Activated naive CD4-positive, alpha-beta T cell treated with anti-CD3 and anti-CD28 coated beads for 36 hours (primary cell): ENCODE data around the gene DHRS2. TPM values are rescaled to one million over a fixed set of nuclear protein-coding genes. Genes with fewer than 3 reads are reported as not detected.

Source experiments
- CTCF ChIA-PET: fragments of 350-600 bp; sonication (Branson Sonifier 250); formaldehyde crosslinking; loops from one replicate; lab custom pipeline; 2021; ENCODE audit warnings: antibody characterized with exemption; lab: Charles Lee
- DNase-seq: peaks from one replicate; pipeline ENCODE4 v3.0.0-alpha.2; 2020
- H3K27ac Mint-ChIP-seq: one replicate; pipeline ENCODE4 v1.8.0; 2021; ENCODE audit warnings: mild to moderate bottlenecking, mixed read lengths
- H3K27me3 Mint-ChIP-seq: one replicate; pipeline ENCODE4 v1.8.0; 2021; ENCODE audit warnings: low read depth, mixed read lengths
- H3K36me3 Mint-ChIP-seq: one replicate; pipeline ENCODE4 v1.8.0; 2021; ENCODE audit warnings: low read depth, mixed read lengths
- H3K4me1 Mint-ChIP-seq: one replicate; pipeline ENCODE4 v1.8.0; 2021; ENCODE audit warnings: low read depth, mixed read lengths
- H3K4me3 Mint-ChIP-seq: one replicate; pipeline ENCODE4 v1.8.0; 2021; ENCODE audit warnings: mild to moderate bottlenecking, moderate library complexity, mixed read lengths
- H3K9me3 Mint-ChIP-seq: one replicate; pipeline ENCODE4 v1.8.0; 2021; ENCODE audit warnings: mixed read lengths
- intact Hi-C: fragments of 100-400 bp; cut with micrococcal nuclease; formaldehyde crosslinking; loops from one replicate; pipeline ENCODE4 v1.15.1; 2023
- total RNA-seq, 2 experiments: library from RNA; stranded (reverse); gene quantifications; one replicate each; pipeline ENCODE4 v1.2.3, GENCODE V29; 2021

Gene DHRS2
- total RNA-seq, 2 experiments from 2014 or later, result 0.17 to 0.26 TPM

GRCh38 chr14:23645812-23646647, 9.9 kb downstream of the DHRS2 start:
- intact Hi-C loops, result no loop called here
- DNase-seq, result no peak
- H3K4me1 Mint-ChIP-seq, result no peaks in the 10 kb centered on the region
- no peak overlapping the region for H3K27ac Mint-ChIP-seq
- H3K36me3 Mint-ChIP-seq, result no peaks in the 10 kb centered on the region
- CTCF ChIA-PET, result interaction anchor here (0.6 to 1.8 kb wide), 2 partner anchors 14 kb away, joined by 4 to 11 read pairs; no protein-coding TSS in a partner anchor
- H3K27me3 Mint-ChIP-seq, result no peaks in the 10 kb centered on the region
- no peaks in the 10 kb centered on the region for H3K9me3 Mint-ChIP-seq
- H3K4me3 Mint-ChIP-seq, result no peak overlapping the region

- no peak overlapping the region for H3K4me3 Mint-ChIP-seq
- no peaks in the 10 kb centered on the region for H3K36me3 Mint-ChIP-seq
- no peak for DNase-seq
- intact Hi-C loops, result no loop called here
- no peaks in the 10 kb centered on the region for H3K27me3 Mint-ChIP-seq
- no peak overlapping the region for H3K27ac Mint-ChIP-seq
- CTCF ChIA-PET, result interaction anchor here (0.6 to 1.8 kb wide), 2 partner anchors 13 to 15 kb away, joined by 4 to 11 read pairs; no protein-coding TSS in a partner anchor
- H3K4me1 Mint-ChIP-seq, result no peaks in the 10 kb centered on the region
- no peaks in the 10 kb centered on the region for H3K9me3 Mint-ChIP-seq
Observed at GRCh38 chr14:23646648-23647549, 10.7 kb downstream of the DHRS2 start.

- no peaks in the 10 kb centered on the region for H3K9me3 Mint-ChIP-seq
- H3K27me3 Mint-ChIP-seq, result no peaks in the 10 kb centered on the region
- no peak for DNase-seq
- CTCF ChIA-PET, result interaction anchor here (0.7 kb wide), 1 partner anchor 16 kb away, joined by 3 read pairs; no protein-coding TSS in a partner anchor
- no peaks in the 10 kb centered on the region for H3K36me3 Mint-ChIP-seq
- intact Hi-C loops, result no loop called here
- H3K4me1 Mint-ChIP-seq, result no peaks in the 10 kb centered on the region
- no peak overlapping the region for H3K27ac Mint-ChIP-seq
- H3K4me3 Mint-ChIP-seq, result no peak overlapping the region
Observed at GRCh38 chr14:23647619-23648018, 11.5 kb downstream of the DHRS2 start.

- intact Hi-C loops, result no loop called here
- no peak for DNase-seq
- Mint-ChIP-seq H3K27me3 (no peaks in the 10 kb centered on the region), H3K9me3 (no peaks in the 10 kb centered on the region), H3K27ac (no peak overlapping the region), H3K4me1 (no peaks in the 10 kb centered on the region), H3K36me3 (no peaks in the 10 kb centered on the region), H3K4me3 (no peak overlapping the region)
- CTCF ChIA-PET, result no interaction called here
Observed at GRCh38 chr14:23648764-23649460, 12.7 kb downstream of the DHRS2 start.

GRCh38 chr14:23650506-23650905, 14.3 kb downstream of the DHRS2 start:
- no peaks in the 10 kb centered on the region for H3K27me3 Mint-ChIP-seq
- no peak overlapping the region for H3K4me3 Mint-ChIP-seq
- H3K4me1 Mint-ChIP-seq, result no peaks in the 10 kb centered on the region
- H3K9me3 Mint-ChIP-seq, result no peaks in the 10 kb centered on the region
- H3K36me3 Mint-ChIP-seq, result no peaks in the 10 kb centered on the region
- no peak overlapping the region for H3K27ac Mint-ChIP-seq
- no peak for DNase-seq
- intact Hi-C loops, result no loop called here
- CTCF ChIA-PET, result no interaction called here

GRCh38 chr14:23653051-23653450, 16.9 kb downstream of the DHRS2 start:
- no peaks in the 10 kb centered on the region for H3K27me3 Mint-ChIP-seq
- no peak for DNase-seq
- H3K36me3 Mint-ChIP-seq, result no peaks in the 10 kb centered on the region
- H3K27ac Mint-ChIP-seq, result no peak overlapping the region
- intact Hi-C loops, result no loop called here
- H3K9me3 Mint-ChIP-seq, result no peaks in the 10 kb centered on the region
- no peaks in the 10 kb centered on the region for H3K4me1 Mint-ChIP-seq
- H3K4me3 Mint-ChIP-seq, result no peak overlapping the region
- CTCF ChIA-PET, result interaction anchor here (2.3 kb wide), 1 partner anchor 21 kb away, joined by 9 read pairs; no protein-coding TSS in a partner anchor

- no peaks in the 10 kb centered on the region for H3K27me3 Mint-ChIP-seq
- no peak for DNase-seq
- H3K27ac Mint-ChIP-seq, result no peak overlapping the region
- CTCF ChIA-PET, result interaction anchor here (1.5 to 2.3 kb wide), 2 partner anchors 13 to 22 kb away, joined by 4 to 9 read pairs; no protein-coding TSS in a partner anchor
- no peaks in the 10 kb centered on the region for H3K36me3 Mint-ChIP-seq
- H3K4me3 Mint-ChIP-seq, result no peak overlapping the region
- no peaks in the 10 kb centered on the region for H3K9me3 Mint-ChIP-seq
- intact Hi-C loops, result no loop called here
- no peaks in the 10 kb centered on the region for H3K4me1 Mint-ChIP-seq
Observed at GRCh38 chr14:23654231-23654630, 18.1 kb downstream of the DHRS2 start.

- no peaks in the 10 kb centered on the region for H3K4me1 Mint-ChIP-seq
Observed at GRCh38 chr14:23657959-23658470, 21.9 kb downstream of the DHRS2 start.

GRCh38 chr14:23660290-23661226, 24.4 kb downstream of the DHRS2 start:
- DNase-seq, result no peak
- H3K9me3 Mint-ChIP-seq, result no peaks in the 10 kb centered on the region
- no peak overlapping the region for H3K27ac Mint-ChIP-seq
- no peaks in the 10 kb centered on the region for H3K27me3 Mint-ChIP-seq
- intact Hi-C loops, result no loop called here
- CTCF ChIA-PET, result interaction anchor here (0.8 to 3.7 kb wide), 2 partner anchors 14 to 29 kb away, joined by 4 to 14 read pairs; no protein-coding TSS in a partner anchor
- no peaks in the 10 kb centered on the region for H3K36me3 Mint-ChIP-seq
- no peak overlapping the region for H3K4me3 Mint-ChIP-seq
- H3K4me1 Mint-ChIP-seq, result no peaks in the 10 kb centered on the region

More at GRCh38 chr14:23657959-23658470, 21.9 kb downstream of the DHRS2 start:
- no peak for DNase-seq
- Mint-ChIP-seq H3K4me3 (no peak overlapping the region), H3K9me3 (no peaks in the 10 kb centered on the region), H3K27ac (no peak overlapping the region), H3K27me3 (no peaks in the 10 kb centered on the region), H3K36me3 (no peaks in the 10 kb centered on the region)
- intact Hi-C loops, result no loop called here
- CTCF ChIA-PET, result interaction anchor here (1.4 to 3.7 kb wide), 3 partner anchors 24 to 69 kb away, joined by 4 to 14 read pairs (median 7); no protein-coding TSS in a partner anchor

- Mint-ChIP-seq H3K4me1 (no peaks in the 10 kb centered on the region), H3K36me3 (no peaks in the 10 kb centered on the region), H3K27ac (no peak overlapping the region), H3K4me3 (no peak overlapping the region), H3K27me3 (no peaks in the 10 kb centered on the region), H3K9me3 (no peaks in the 10 kb centered on the region)
- CTCF ChIA-PET, result no interaction called here
- intact Hi-C loops, result no loop called here
- DNase-seq, result no peak
Observed at GRCh38 chr14:23661542-23661941, 25.4 kb downstream of the DHRS2 start.

GRCh38 chr14:23663127-23663526, 27.0 kb downstream of the DHRS2 start:
- Mint-ChIP-seq H3K27ac (no peak overlapping the region), H3K4me3 (no peak overlapping the region), H3K27me3 (no peaks in the 10 kb centered on the region), H3K36me3 (no peaks in the 10 kb centered on the region), H3K9me3 (no peaks in the 10 kb centered on the region), H3K4me1 (no peaks in the 10 kb centered on the region)
- CTCF ChIA-PET, result no interaction called here
- no peak for DNase-seq
- intact Hi-C loops, result no loop called here
